HFF-Myc (cell line): ENCODE results near the gene RBKS.

Experiments
- DNase-seq: peaks from one replicate; pipeline ENCODE4 v3.0.0-alpha.2; 2011; ENCODE audit warnings: low read depth; ENCODE audit errors: extremely low read depth
- H3K4me3 ChIP-seq: replicated peaks from 2 replicates; pipeline ENCODE4 v1.5.1; 2011; ENCODE audit warnings: low read depth, mild to moderate bottlenecking, control low read depth, low read length
- TF ChIP-seq, protein P1 (sequence below): IDR thresholded peaks from 2 replicates; pipeline ENCODE4 v1.5.1; 2012; ENCODE audit warnings: mild to moderate bottlenecking, low read depth, low read length, control low read depth; ENCODE audit errors: missing control alignments

RBKS gene

DNA sequence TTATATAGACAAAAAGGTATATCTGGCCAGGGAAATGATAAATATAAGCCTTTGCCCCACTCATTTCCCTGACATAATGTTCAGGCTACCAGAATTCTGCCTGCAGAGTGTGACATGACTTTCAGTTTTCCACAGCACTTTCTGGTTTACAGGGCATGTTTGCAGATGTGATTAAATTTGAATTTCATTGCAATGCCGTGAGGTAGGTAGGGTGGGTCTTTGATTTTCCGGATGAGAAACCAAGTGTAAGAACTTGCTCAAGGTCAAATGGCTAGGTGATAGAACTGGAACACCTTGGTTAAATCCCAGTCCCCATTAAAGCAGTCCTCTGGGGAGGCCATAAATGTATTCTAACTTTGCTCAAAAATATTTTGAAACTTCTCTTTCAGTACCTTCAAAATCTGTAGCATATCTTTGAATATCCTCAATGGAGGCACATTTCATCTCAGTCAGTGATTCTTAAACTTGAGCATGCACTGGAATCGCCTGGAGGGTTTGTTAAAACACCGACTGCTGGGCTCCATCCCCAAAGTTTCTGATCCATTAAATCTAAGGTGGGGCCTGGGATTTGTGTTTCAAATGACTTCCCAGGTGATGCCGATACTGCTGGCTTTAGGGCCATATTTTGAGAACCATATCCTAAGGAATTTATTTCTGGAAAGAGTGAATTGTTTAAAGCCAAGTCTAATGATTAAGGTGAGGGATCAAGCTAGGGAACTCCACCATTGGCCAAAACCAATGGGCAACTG lies 83.7 kb downstream of the RBKS start:
- DNase-seq, result no peak
- no peak overlapping the region for H3K4me3 ChIP-seq
- TF ChIP-seq, protein P1, sequence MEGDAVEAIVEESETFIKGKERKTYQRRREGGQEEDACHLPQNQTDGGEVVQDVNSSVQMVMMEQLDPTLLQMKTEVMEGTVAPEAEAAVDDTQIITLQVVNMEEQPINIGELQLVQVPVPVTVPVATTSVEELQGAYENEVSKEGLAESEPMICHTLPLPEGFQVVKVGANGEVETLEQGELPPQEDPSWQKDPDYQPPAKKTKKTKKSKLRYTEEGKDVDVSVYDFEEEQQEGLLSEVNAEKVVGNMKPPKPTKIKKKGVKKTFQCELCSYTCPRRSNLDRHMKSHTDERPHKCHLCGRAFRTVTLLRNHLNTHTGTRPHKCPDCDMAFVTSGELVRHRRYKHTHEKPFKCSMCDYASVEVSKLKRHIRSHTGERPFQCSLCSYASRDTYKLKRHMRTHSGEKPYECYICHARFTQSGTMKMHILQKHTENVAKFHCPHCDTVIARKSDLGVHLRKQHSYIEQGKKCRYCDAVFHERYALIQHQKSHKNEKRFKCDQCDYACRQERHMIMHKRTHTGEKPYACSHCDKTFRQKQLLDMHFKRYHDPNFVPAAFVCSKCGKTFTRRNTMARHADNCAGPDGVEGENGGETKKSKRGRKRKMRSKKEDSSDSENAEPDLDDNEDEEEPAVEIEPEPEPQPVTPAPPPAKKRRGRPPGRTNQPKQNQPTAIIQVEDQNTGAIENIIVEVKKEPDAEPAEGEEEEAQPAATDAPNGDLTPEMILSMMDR, result no peak

GRCh38 chr2:27805180-27805579 lies 85.0 kb downstream of the RBKS start:
- no peak for DNase-seq
- TF ChIP-seq, protein P1, result no peak
- no peak overlapping the region for H3K4me3 ChIP-seq

DNA sequence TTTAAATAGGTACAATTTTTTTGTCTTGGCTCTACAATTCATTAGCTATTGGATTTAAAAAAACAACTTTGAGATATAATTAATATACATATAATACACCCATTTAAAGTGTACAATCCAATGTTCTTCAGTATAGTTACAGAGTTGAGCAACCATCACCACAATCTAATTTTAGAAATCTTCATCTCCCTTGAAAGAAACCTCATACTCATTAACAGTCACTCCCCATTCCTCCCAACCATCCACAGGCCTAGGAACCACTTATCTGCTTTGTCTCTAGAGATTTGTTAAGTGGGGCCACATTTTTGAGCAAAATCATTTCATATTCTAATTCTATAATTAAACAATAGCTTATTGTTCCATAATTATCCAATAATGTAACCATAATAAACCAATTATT lies 86.0 kb downstream of the RBKS start:
- no peak overlapping the region for H3K4me3 ChIP-seq
- no peak for DNase-seq
- TF ChIP-seq, protein P1, result no peak

DNA sequence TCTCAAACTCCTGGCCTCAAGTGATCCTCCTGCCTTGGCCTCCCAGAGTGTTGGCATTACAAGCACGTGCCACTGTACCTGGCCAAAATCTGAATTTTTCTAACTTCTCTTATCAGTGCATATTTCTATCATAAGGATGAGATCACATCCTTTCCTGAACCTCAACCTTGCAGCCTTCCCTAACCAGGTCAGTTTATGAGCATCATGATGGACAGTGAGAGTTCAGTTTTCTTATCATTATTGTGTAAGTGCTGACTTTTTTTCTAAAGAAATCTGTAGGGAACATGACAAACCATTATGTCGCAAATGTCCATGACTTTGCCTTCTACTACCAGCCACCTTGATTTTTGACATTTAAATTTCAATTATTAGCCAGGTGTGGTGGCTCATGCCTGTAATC lies 87.1 kb downstream of the RBKS start:
- H3K4me3 ChIP-seq, result no peak overlapping the region
- DNase-seq, result no peak
- TF ChIP-seq, protein P1, result no peak

- no peak overlapping the region for H3K4me3 ChIP-seq
- no peak for DNase-seq
- TF ChIP-seq, protein P1, result no peak
These were observed 87.6 kb downstream of the RBKS start for GRCh38 chr2:27802547-27802946.

- DNase-seq, result no peak
- no peak overlapping the region for H3K4me3 ChIP-seq
- TF ChIP-seq, protein P1, result no peak
These were observed 89.3 kb downstream of the RBKS start for GRCh38 chr2:27800856-27801255.

- TF ChIP-seq, protein P1, result no peak
- DNase-seq, result no peak
- no peak overlapping the region for H3K4me3 ChIP-seq
These were observed 90.6 kb downstream of the RBKS start for GRCh38 chr2:27799646-27800010.
